DLD1 (cell line): ENCODE measurements around the gene KCNH6.

ENCODE experiments used
- in situ Hi-C: cut with HindIII; loops from 2 replicates; pipeline ENCODE4 v1.10.0; 2017; ENCODE audit warnings: low sequenced_read_pairs

KCNH6 gene

GRCh38 chr17:63531022-63531965 is 8.1 kb downstream of the KCNH6 start:
- in situ Hi-C loops: no loop called here

- in situ Hi-C loops: no loop called here
Observed at GRCh38 chr17:63533433-63534077, 10.4 kb downstream of the KCNH6 start.

GRCh38 chr17:63534078-63534570 is 11.0 kb downstream of the KCNH6 start:
- in situ Hi-C loops: no loop called here

GRCh38 chr17:63534816-63535455 is 11.8 kb downstream of the KCNH6 start:
- in situ Hi-C loops: no loop called here

DNA sequence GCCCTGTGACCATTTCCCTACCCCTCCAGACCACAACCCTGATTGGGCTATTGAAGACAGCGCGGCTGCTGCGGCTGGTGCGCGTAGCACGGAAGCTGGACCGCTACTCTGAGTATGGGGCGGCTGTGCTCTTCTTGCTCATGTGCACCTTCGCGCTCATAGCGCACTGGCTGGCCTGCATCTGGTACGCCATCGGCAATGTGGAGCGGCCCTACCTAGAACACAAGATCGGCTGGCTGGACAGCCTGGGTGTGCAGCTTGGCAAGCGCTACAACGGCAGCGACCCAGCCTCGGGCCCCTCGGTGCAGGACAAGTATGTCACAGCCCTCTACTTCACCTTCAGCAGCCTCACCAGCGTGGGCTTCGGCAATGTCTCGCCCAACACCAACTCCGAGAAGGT is 12.5 kb downstream of the KCNH6 start:
- in situ Hi-C loops: no loop called here

DNA sequence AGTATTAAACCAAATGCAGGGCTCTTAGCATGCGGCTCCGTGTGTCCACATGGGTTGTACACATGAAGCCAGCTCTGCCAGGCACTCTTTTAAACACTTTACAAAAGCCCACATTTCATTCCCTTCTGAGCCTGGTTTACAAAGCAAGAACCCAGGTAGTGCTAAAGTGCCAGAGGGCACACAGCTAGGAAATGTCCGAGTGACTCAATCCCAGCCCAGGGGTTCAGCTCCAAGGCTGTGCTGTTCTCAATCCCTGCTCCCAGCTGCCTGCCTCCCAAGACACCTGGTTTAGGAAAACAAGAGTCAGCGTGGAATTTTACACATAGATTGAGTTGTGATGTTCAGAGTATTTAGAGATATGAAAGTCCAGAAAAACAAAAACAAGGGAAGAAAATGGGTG is 13.8 kb downstream of the KCNH6 start:
- in situ Hi-C loops: no loop called here

- in situ Hi-C loops: no loop called here
Observed at GRCh38 chr17:63537991-63538692, 15.0 kb downstream of the KCNH6 start.

DNA sequence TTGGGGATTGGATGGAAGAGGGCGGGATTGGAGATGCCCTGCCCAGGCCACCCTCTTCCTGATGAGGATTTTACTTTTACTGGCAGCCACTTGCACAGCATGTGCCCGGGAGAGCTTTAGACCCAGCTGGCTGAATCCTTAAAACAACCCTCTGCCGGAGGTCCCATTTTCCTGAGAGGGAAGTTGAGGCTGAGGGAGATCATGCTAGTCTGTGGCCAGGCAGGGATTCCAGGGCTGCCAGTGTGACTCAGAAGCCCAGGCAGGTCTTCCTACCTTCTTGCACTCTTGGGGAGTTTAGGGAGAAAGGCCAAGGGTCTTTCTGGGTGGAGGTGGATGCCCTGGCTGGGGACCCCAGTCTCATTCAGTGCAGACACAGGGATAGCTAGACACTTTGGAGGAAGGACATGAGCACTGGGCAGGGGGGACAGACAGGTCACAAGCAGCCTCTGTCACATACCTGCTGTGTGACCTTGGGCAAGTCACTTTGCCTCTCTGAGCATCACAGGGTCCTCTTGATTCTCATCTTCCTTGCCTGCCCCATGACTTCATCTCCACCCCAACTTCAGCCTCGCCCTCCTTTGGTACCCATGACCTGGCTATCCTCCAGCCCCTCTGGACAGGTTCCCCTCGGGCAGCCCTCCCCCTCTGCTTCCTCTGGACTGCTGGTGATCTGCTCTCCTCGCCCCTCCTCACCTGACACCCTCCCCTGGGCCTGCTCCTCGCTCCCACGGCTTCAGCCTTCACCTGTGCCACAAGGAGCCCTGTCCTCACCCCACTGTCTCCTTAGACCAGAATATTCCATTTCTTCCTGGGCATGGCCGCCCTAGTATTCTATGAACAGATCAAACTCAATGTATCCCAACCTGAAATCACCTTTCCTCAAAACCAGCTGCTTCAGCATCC is 15.8 kb downstream of the KCNH6 start:
- in situ Hi-C loops: no loop called here

- in situ Hi-C loops: loop anchor here (5.0 kb wide), 1 partner anchor 82 kb away; the partner anchor contains the start of gene MAP3K3
Observed at GRCh38 chr17:63540590-63540989, 17.4 kb downstream of the KCNH6 start.

DNA sequence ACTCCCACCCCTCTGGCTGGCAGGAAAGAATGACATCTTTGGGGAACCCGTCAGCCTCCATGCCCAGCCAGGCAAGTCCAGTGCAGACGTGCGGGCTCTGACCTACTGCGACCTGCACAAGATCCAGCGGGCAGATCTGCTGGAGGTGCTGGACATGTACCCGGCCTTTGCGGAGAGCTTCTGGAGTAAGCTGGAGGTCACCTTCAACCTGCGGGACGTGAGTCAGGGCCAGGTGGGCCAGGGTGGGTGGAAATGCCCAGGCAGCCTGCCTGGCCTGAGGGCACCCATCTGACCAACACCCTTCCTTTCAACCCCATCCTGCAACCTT is 19.0 kb downstream of the KCNH6 start:
- in situ Hi-C loops: loop anchor here (5.0 kb wide), 1 partner anchor 80 kb away; the partner anchor contains the start of gene MAP3K3

DNA sequence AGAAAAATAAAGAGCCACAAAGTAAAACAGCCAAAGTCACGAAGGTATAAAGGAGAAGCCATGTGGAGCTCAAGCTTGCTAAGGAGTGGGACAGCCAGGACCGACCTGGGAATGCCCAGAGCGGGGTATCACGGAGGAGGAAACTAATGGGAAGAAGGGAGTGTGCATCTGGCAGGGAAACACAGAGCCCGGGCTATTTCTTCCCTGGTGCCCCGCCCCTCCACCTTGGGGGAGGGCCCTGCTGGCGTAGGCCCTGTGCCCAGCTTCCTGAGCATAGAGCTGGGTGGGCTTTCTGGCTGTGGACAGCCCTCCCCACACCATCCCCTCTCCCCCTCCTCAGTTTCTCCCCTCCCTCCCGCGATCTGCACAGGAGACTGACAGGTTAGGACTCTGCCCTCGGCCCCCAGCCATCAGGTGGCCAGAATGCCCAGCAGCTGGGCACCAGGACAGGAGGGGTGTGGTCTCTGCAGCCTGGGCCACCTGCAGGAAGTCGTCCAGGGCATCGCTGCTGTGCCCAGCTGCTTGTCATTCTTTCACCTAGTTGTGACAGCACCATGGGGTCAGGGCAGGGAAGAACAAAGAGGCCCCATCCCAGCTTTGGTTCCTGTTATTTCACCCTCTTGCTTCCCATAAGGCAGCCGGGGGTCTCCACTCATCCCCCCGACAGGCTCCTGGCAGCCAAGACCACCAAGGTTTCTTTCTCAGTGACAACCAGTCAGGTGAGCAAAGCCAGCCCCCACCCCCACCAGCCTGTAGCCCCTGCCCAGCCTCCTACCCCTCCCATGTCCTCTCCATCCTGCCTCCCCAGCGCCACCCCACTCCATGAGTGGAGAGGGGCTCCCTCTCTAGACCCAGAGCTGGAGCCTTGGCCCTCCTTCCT is 20.0 kb downstream of the KCNH6 start:
- in situ Hi-C loops: loop anchor here (5.0 kb wide), 1 partner anchor 79 kb away; the partner anchor contains the start of gene MAP3K3

- in situ Hi-C loops: loop anchor here (5.0 kb wide), 1 partner anchor 78 kb away; the partner anchor contains the start of gene MAP3K3
Observed at GRCh38 chr17:63543822-63544420, 20.8 kb downstream of the KCNH6 start.

DNA sequence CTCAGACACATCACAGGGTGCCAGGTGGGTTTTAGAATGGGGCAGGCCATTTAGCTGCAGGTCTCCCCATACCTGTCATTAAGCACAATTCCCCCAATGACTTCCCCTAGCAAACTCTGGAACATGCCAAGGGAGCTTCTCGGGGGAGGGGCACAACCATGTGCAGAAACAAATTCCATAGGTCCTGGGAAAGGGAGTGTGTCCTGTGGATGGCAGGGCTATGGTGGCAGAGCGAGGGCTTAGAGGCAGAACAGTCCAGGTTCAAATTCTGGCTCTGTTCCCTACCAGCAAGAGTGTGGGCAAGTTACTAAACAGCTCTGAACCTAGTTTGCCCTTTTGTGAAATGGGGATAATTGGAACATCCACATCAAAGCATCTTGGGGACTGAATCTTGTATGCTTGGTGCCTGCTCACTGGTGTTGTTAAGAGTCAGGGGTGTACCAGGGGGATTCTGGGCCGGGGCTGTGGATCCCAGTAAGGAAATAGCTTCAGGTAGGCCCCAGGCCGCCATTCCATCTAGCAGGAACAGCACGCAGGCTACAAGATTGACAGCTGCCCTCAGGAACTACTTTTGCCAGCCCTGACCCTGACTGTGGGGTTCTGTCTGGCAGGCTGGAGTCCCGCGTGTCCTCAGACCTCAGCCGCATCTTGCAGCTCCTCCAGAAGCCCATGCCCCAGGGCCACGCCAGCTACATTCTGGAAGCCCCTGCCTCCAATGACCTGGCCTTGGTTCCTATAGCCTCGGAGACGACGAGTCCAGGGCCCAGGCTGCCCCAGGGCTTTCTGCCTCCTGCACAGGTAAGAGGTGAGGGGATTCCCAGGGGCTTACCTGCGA is 21.5 kb downstream of the KCNH6 start:
- in situ Hi-C loops: loop anchor here (5.0 kb wide), 1 partner anchor 78 kb away; the partner anchor contains the start of gene MAP3K3

DNA sequence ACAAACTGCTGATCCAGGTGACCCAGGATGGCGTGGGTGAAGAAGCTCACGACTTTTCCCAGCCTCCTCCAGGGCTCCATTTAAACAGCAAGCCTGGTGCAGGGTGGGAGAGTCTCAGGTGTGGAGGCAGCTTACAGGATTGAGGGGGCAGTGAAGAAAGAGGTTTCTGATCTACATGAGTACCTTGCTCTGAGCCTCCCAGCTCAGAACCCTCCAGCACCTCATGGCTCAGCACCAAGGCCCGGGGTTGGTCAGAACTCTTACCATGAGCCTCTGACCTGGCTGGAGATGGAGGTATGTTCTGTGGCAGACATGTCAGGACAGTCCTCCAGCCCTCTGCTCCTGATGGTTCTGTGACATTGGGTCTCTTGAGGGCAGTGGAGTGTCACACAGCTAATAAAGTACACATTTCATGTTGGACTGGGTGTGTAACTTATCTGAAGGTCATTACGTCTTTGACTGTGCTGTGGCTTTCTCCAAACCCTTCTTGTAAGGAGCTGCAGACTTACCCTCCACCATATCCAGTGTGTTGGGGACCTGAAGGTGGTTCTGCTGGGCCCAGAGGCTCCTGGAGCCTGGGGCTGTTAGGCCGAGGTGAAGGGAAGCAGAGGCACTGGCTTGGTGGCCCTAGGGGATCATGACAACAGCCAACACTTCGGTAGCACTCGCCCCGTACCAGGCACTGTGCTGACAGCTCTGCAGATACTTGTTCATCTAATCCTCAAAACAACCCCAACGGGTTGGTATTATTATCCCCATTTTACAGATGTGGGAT is 23.3 kb downstream of the KCNH6 start:
- in situ Hi-C loops: no loop called here

DNA sequence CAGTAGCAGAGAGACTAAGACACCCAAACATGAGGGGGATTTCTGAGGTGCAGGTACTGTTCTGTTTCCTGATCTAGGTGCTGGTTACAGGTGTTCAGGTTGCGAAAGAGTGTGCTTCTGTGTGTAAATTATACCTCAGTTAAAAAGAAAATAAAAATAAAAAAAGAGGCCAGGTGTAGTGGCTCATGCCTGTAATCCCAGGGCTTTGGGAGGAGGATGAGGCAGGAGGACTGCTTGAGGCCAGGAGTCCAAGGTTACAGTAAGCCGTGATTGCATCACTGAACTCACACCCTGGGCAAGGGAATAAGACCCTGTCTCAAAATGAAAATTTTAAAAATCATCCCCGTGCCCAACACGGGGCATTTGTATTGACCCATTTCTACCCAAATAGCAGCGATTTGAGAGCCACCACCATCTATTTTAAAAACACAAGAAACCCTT is 23.9 kb downstream of the KCNH6 start:
- in situ Hi-C loops: no loop called here

DNA sequence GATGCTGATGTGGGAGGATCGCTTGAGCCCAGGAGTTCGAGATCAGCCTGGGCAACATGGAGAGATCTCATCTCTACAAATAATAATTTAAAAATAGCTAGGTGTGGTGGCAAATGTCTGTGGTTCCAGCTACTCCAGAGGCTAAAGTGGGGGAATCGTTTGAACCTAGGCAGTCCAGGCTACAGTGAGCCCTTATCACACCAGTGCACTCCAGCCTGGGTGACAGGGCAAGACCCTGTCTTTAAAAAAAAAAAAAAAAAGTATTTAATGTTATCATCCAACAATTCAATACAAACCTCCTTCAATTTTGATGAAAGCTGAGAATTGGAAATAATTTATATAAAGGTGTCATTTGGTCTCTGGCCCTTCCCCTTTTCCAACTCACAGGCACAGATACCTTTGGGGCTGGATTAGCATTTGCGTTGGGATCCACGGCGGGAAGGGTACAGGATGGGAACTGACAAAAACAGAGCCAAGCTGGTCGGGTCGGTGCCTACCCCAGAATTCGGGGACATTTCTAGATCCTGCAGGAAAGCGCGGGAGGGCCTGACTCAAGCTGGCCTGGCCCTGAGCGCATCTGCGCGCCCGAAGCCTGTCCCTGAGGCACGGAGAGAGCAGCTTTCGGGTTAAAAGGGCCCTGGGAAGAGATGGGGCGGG is 26.3 kb downstream of the KCNH6 start:
- in situ Hi-C loops: no loop called here
